RCC 7860 (cell line): ENCODE results near the gene GPSM1.

ENCODE experiments used
- DNase-seq: peaks from one replicate; pipeline ENCODE4 v3.0.0-alpha.2; 2015; ENCODE audit warnings: low spot score
- FAIRE-seq: peaks from 2 replicates; lab custom pipeline; 2012; peaks lifted over from hg19 to GRCh38; lab: Jason Lieb, UNC

Gene GPSM1

DNA sequence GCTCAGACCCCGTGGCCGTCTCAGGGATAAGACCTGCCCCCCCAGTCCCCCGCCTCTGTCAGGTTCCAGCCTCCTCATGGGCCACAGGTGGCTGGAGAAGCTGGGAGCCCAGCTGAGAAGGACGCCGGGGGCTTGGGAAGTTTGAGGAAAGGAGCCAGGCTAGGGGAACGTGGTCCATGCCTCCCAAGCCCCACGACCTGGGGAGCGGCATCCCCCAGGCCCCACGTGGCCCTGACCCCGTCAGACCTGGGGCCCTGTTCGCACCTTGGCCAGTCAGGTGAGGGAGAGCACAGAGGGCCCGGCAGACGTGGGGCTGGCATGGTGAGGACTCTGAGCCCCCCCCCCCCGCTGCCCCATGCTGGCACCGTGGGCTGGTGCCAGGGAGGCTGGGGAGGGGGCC is 3.7 kb downstream of the GPSM1 start:
- no peak for DNase-seq
- FAIRE-seq = no peak

DNA sequence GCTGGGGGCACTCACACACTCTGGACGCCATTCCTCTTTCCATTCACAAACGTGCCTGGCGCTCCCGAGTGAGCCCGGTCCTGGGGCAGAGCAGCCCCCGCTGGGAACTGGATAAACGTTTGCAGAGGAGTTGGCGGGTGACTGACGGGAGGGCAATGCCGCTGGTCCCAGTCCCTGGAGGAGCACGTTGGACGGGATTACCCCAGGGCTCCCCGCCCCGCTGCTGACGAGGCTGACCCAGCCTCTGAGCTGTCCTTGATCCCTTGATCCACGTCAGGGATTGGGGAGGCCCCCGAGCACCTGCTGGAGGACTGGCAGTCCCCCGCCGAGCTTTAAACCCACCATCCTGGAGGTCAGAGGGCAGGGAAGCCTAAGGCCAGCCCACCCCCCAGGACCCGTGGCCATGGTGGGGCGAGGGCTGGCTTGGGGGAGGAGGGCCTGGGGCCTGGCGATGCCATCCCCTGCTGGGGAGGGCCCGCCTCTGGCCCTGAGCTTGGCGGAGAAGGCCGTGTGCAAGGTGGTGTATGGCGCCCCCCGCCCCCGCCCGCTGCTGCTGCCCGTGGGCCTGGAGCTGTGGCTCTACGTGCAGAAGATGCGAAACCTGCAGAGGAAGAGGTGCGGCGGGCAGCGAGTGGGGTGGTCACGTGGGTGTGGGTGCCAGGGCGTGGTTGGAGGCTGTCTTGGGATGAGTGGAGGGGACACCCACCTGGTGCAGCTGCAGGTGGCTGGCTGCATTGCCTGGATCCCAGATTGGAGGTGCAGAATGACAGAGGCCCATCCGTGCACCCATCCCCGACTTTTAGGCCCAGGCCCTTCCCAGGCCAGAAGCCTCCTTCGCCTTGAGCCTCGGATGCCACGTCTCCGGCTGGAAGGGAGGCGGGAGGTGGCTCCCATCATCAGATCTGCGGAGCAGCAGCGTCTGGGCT is 4.5 kb downstream of the GPSM1 start:
- DNase-seq (no peak), FAIRE-seq (no peak)

GRCh38 chr9:136332482-136332983 is 5.2 kb downstream of the GPSM1 start:
- no peak for FAIRE-seq
- no peak for DNase-seq

GRCh38 chr9:136333045-136333444 is 5.7 kb downstream of the GPSM1 start:
- DNase-seq (no peak), FAIRE-seq (no peak)

DNA sequence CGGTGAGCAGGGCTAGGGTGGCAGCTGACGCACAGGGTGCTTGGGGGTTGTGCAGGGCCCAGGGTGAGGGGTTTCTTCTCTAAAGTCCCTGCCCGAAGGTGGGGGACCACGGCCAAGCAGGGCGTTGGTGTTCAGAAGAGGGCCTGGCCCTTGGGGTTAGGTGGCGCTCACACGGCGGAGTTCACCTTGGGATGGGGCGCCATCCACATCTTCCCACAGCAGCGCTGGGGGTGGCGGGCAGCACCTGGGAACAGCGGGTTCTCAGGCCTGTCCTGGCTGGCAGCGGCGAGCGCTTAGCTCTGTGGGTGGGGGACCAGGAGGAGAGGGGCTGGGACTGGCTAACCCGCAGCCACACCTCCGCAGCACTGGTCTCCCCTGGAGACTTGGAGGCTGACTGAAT is 6.1 kb downstream of the GPSM1 start:
- DNase-seq (no peak), FAIRE-seq (no peak)

DNA sequence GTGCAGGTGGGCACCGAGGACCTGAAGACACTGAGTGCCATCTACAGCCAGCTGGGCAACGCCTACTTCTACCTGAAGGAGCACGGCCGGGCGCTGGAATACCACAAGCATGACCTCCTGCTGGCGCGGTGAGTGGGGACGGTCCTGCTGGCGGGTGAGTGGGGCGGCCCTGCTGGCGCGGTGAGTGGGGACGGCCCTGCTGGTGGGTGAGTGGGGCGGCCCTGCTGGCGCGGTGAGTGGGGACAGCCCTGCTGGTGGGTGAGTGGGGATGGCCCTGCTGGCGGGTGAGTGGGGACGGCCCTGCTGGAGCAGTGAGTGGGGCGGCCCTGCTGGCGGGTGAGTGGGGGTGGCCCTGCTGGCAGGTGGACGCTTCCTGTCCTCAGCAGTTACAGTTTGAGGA is 7.2 kb downstream of the GPSM1 start:
- no peak for FAIRE-seq

GRCh38 chr9:136335296-136336155 is 8.2 kb downstream of the GPSM1 start:
- DNase-seq = no peak
- FAIRE-seq = no peak

More for the DNA sequence above, 7.2 kb downstream of the GPSM1 start:
- DNase-seq = no peak

DNA sequence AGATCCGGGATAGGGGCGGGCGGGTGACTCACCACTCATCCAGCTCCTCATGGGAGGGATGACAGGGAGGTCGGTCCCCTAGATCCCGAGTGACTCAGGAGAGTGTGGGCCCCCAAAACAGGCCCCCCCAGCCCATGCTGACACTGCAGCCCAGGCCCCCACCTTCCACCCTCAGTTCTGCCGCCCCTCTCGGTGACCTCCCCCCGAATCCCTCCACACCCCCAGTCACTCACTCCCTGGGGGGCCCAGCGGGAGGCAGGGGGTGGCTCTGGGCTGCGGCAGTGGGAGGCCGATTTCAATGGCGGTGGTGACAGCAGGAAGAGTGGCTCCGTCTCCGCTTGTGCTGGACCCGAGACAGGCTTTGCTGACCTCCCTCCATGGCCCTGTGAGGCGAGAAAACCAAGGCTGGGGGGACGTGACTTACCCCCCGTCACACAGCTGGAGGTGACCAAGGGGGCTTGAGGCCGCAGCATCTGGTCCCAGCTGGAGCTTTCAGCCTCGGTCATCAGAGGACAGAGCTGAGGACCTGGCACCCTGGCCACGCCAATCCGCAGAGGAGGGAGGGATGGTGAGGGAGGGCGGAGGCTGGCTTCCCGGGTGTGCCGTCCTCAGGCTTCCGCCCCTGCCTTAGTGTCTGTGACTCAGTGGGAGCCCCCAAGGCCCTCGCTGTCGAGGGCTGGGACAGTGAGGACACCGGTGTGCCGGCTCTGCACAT is 9.0 kb downstream of the GPSM1 start:
- no peak for FAIRE-seq

DNA sequence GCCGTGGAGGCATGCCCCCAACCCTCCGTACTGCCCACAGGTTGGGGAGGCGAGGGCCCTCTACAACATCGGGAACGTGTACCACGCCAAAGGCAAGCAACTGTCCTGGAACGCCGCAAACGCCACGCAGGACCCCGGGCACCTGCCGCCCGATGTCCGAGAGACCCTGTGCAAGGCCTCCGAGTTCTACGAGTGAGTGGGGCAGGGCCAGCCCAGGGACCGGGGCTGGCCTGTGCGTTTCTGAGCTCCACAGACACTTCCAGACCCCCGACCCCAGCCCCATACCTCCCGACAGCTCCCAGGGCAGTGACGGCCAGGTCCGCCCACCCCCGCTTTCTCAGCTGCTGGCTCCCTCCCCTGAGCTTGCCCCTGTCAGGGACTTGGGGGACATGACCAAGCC is 9.5 kb downstream of the GPSM1 start:
- DNase-seq (no peak), FAIRE-seq (no peak)

More for the DNA sequence above, 9.0 kb downstream of the GPSM1 start:
- DNase-seq = no peak

DNA sequence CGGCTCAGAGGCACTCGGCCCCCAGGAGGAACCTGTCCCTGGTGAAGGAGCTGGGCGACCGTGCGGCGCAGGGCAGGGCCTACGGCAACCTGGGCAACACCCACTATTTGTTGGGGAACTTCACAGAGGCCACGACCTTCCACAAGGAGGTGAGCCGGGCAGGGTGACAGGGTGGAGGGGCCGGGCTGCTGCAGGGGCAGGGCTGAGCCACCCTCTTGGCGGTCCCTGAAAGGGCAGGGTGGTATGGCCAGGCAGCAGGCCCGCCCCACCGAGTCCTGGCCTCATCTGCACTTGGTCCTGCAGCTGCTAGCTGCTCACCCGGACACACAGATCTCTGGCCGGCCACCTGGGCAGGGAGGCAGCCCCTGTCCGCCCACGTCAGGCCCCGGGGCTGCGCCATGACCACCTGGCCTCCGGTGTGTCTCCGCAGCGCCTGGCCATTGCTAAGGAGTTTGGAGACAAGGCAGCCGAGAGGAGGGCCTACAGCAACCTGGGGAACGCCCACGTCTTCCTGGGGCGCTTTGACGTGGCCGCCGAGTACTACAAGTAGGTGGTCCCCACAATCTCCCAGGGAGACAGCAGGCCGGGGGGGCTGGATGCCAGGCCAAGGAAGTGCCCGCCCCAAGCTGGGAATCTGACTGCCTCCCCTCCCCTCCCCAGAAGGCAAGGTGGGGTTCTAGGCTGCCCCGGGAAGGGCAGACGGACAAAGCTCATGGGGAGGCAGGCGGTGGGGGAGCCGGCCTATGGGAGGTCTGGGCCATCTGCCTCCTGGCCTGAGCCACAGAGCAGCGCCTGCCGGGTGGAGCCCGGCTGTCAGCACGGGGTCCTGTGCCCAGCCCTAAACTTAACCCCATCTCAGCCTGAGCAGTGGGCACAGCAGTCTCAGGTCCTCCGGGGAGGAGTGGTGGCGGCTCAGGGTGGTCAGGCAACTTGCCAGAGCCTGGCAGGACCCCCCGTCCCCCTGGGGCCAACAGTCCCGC is 10.4 kb downstream of the GPSM1 start:
- FAIRE-seq = no peak
- DNase-seq = no peak

DNA sequence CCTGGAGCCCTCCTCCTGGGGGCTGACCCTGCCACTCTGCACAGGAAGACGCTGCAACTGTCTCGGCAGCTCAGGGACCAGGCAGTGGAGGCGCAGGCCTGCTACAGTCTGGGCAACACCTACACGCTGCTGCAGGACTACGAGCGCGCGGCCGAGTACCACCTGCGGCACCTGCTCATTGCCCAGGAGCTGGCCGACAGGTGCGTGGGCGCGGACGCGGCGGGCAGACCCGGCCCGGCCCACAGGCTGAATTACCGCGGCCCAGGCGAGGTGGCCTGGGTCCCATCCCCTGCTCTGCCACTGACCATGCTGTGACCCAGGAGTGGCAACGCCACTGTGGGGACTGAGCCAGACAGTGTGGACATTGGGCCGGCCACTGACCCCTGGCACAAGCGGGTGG is 11.2 kb downstream of the GPSM1 start:
- DNase-seq = no peak
- no peak for FAIRE-seq

DNA sequence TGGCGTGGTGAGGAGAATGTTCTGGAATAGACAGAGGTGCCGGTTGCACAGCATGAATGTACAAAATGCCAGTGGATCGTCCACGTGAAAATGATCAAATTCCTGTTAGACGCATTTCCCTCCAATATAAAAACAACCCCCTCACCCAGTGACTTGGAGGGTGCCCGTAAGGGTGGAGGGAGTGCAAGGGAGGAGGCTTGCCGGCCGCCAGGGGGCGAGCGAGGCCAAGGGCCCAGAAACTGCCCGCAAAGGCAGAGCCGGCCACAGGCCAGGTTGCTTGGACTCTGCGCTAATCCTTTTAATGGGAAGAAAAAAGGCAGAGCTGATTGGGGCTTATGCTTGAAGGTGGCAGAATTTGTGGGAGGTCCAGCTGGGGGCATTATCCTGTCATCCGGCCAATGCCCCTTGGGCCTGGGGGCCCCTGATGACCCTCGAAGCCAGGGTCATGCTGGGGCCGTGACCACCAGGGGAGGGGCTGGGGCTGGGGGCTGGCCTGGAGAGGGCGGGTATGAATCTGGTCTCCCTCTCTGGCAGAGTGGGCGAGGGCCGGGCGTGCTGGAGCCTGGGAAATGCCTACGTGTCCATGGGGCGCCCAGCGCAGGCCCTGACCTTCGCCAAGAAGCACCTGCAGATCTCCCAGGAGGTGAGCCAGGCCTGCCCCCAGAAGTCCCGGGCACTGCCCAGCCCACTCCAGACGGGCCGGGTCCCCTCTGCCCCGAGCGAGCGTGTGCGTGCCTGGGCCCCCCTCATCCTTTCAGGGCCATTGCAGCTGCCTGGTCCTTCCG is 12.0 kb downstream of the GPSM1 start:
- peak; percentile 15 for FAIRE-seq

DNA sequence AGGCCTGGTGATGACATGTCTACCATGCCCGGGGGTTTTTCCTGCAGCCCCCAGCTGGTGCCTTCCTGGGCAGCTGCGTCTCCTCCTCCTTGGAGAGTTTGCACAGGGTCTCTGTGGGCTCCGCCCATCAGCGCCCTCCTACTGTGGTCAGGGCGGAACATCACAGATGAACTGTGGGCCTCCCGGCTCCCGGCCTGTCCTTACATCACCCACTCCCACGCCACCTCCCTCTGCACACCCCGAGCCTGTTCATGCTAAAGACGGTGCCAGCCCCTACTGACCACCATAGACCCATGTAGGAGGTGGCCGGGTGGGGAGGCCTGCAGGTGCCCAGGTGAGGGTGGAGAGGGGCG is 12.6 kb downstream of the GPSM1 start:
- DNase-seq = no peak
- no peak for FAIRE-seq

More for the DNA sequence above, 12.0 kb downstream of the GPSM1 start:
- DNase-seq = peak; percentile 31

- DNase-seq = no peak
- FAIRE-seq = no peak
Measured at GRCh38 chr9:136340356-136341041, 13.2 kb downstream of the GPSM1 start.

- no peak for DNase-seq
- FAIRE-seq = no peak
Measured at GRCh38 chr9:136341042-136341655, 13.8 kb downstream of the GPSM1 start.

GRCh38 chr9:136341769-136342168 is 14.4 kb downstream of the GPSM1 start:
- no peak for DNase-seq
- no peak for FAIRE-seq

DNA sequence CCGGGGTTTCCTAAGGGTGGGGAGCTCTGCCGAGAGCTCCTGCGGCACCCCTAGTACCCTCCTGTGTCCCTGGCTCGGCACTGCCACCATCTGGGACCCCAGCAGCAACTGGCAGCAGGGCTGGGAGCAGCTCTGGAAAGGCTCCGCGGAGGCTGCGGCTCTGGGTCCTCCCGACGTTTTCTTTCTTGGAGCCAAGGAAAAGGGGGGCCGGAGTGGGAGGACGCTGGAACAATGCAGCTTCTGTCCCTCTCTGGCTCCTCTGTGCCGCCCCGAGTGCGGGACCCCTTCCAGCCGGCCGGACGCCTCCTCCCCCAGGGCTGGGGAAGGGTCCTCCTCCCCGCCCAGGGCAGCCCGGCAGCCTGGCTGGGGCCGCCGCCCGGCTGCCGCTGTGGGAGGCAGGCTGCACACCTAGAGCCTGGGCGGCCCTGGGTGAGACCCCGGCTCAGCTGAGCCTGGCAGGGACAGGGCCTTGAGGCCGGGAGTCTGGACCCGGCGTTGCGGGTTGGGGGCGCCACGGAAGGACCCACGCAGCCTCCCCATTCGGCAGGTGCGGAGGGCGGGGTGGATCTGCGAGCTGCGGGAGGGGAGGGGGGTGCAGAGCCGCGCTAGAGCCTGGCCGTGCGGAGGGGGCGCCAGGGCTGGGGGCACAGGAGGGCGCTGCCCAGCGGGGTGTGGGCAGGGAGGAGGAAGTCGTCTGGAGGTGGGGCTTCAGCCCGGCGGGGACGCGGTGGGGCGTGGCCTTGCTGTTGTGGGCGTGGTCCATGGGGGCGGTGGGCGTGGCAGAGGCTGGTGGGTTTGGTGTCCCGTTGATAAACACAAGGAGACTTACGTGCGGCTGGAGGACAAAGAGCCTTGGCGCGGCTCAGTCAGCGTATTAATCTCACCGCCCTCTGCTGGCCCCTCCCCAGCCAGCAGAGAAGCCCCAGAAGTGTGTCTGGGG is 15.1 kb downstream of the GPSM1 start:
- DNase-seq (no peak), FAIRE-seq (no peak)
